Mucosa of descending colon (tissue), 3 donors: ENCODE data around the gene RNF111. TPM values are rescaled to one million over a fixed set of nuclear protein-coding genes. Genes with fewer than 3 reads are reported as not detected.
"Not testable (repeated sequence)": the region's sequence is repeated elsewhere in the genome, so short reads cannot be mapped to it uniquely, and the experiment has no call there.

Experiments
- ATAC-seq: fragments of 200-7000 bp; cut with Tn5 transposase; one replicate; pipeline ENCODE4 v1.9.1; 2020; ENCODE audit warnings: mild to moderate bottlenecking, moderate library complexity
- DNase-seq, 3 donors: peaks; one replicate each; pipeline ENCODE4 v3.0.0-alpha.2; 2020
- H3K36me3 ChIP-seq: fragments of 200-600 bp; one replicate; pipeline ENCODE4 v1.8.0; 2021; ENCODE audit warnings: low read depth, mild to moderate bottlenecking
- H3K4me1 ChIP-seq: fragments of 200-600 bp; one replicate; pipeline ENCODE4 v1.8.0; 2021; ENCODE audit warnings: low read depth, mild to moderate bottlenecking
- H3K4me3 ChIP-seq: fragments of 200-600 bp; one replicate; pipeline ENCODE4 v1.8.0; 2021; ENCODE audit warnings: mild to moderate bottlenecking
- H3K9me3 ChIP-seq: fragments of 200-600 bp; one replicate; pipeline ENCODE4 v1.8.0; 2021; ENCODE audit warnings: mild to moderate bottlenecking
- CTCF ChIP-seq: fragments of 200-600 bp; IDR thresholded peaks from one replicate; pipeline ENCODE4 v1.8.0; 2022; ENCODE audit warnings: antibody characterized with exemption, mild to moderate bottlenecking
- intact Hi-C, 2 donors: fragments of 100-400 bp; cut with DNase I in 1 of 2; cut with micrococcal nuclease in 1 of 2; formaldehyde crosslinking; loops; one replicate each; pipeline versions ENCODE4 v1.11.0 to v1.11.1; 2022; cut with DNase I, micrococcal nuclease
- total RNA-seq, 3 donors: library from RNA; stranded (reverse); fragmentation: NEBNext Ultra II Directional in 2 of 3; extraction: Animal tissue kit (Norgen Biotek cat#: 25700) in 2 of 3; gene quantifications; one replicate each; pipeline versions ENCODE4 v1.2.1 to v1.2.4, GENCODE V29; 2021 to 2023
- donor health status: DM: no; HTN: no; CAD: no; lungs with moderate emphysema.
- donor health status: DM: no; HTN: no; CAD: no.
- donor health status: DM: no; HTN: yes; CAD: no.

RNF111 gene
- total RNA-seq, 3 donors from 2014 or later, result 25.7 to 39.6 (median 37.8) TPM

- ATAC-seq, result no peak
- no peaks in the 10 kb centered on the region for H3K36me3 ChIP-seq
- no peaks in the 10 kb centered on the region for H3K9me3 ChIP-seq
- intact Hi-C loops, result loop anchor here in 1 of 2 donors (10.0 kb wide), 1 partner anchor 508 kb away; no protein-coding TSS in a partner anchor
- no peak for TF ChIP-seq CTCF
- H3K4me1 ChIP-seq, result peaks cover 11% of the 10 kb centered on the region
- DNase-seq, result peak in 1 of 3 donors; percentile 17
- peak overlapping the region; percentile 78 for H3K4me3 ChIP-seq
Observed at GRCh38 chr15:58987036-58987435, 427 bp upstream of the RNF111 start.

- no peaks in the 10 kb centered on the region for H3K9me3 ChIP-seq
- TF ChIP-seq CTCF, result no peak
- intact Hi-C loops, result loop anchor here in 1 of 2 donors (10.0 kb wide), 1 partner anchor 507 kb away; no protein-coding TSS in a partner anchor
- H3K4me3 ChIP-seq, result peak overlapping the region; percentile 78
- ATAC-seq (peak; percentile 85), DNase-seq (peak; percentile 80 to 86 (median 81))
- H3K36me3 ChIP-seq, result no peaks in the 10 kb centered on the region
- H3K4me1 ChIP-seq, result peaks cover 11% of the 10 kb centered on the region
Observed at GRCh38 chr15:58988006-58988785, 733 bp downstream of the RNF111 start.

GRCh38 chr15:58992181-58992580, 4.7 kb downstream of the RNF111 start:
- peaks cover 11% of the 10 kb centered on the region for H3K4me1 ChIP-seq
- TF ChIP-seq CTCF, result no peak
- no peaks in the 10 kb centered on the region for H3K9me3 ChIP-seq
- no peaks in the 10 kb centered on the region for H3K36me3 ChIP-seq
- ATAC-seq, result no peak
- no peak for DNase-seq
- H3K4me3 ChIP-seq, result no peak overlapping the region
- intact Hi-C loops, result no loop called here

- H3K4me1 ChIP-seq, result no peaks in the 10 kb centered on the region
- intact Hi-C loops, result no loop called here
- no peak overlapping the region for H3K4me3 ChIP-seq
- no peaks in the 10 kb centered on the region for H3K9me3 ChIP-seq
- ATAC-seq (no peak), DNase-seq (no peak)
- no peak for TF ChIP-seq CTCF
- H3K36me3 ChIP-seq, result no peaks in the 10 kb centered on the region
Observed at GRCh38 chr15:58994906-58995453, 7.5 kb downstream of the RNF111 start.

- DNase-seq (no peak), ATAC-seq (no peak)
- TF ChIP-seq CTCF, result no peak
- intact Hi-C loops, result no loop called here
- H3K36me3 ChIP-seq, result no peaks in the 10 kb centered on the region
- H3K4me1 ChIP-seq, result no peaks in the 10 kb centered on the region
- no peak overlapping the region for H3K4me3 ChIP-seq
- no peaks in the 10 kb centered on the region for H3K9me3 ChIP-seq
Observed at GRCh38 chr15:58999694-59000093, 12.2 kb downstream of the RNF111 start.

GRCh38 chr15:59000251-59000650, 12.8 kb downstream of the RNF111 start:
- ATAC-seq, intact Hi-C loops, DNase-seq: not testable (repeated sequence)

More at GRCh38 chr15:59000251-59000650, 12.8 kb downstream of the RNF111 start:
- not testable (repeated sequence) for H3K9me3 ChIP-seq, H3K4me3 ChIP-seq, H3K36me3 ChIP-seq, H3K4me1 ChIP-seq
